MCF 10A (cell line): Measurements from ENCODE around the gene PSME3IP1. TPM values are rescaled to one million over a fixed set of nuclear protein-coding genes. Genes with fewer than 3 reads are reported as not detected.

Source experiments
- BruUV-seq: library from RNA; stranded (reverse); fragments of 400-500 nt; replicated peaks from 2 replicates; lab custom pipeline; 2021; lab: Mats Ljungman, UMichigan
- CTCF ChIA-PET: fragments of 300-600 bp; sonication (Branson Sonifier 250); formaldehyde crosslinking; extraction: SDS; loops from one replicate; lab custom pipeline; 2021; ENCODE audit warnings: antibody characterized with exemption, inconsistent platforms; lab: Yijun Ruan, JAX
- POLR2A ChIA-PET: fragments of 300-600, 350-650 bp; sonication (Branson Sonifier 250); formaldehyde crosslinking; extraction: SDS; loops from one replicate; lab custom pipeline; 2020; ENCODE audit warnings: antibody characterized with exemption, inconsistent platforms; lab: Yijun Ruan, JAX
- DNase-seq: peaks from one replicate; pipeline ENCODE4 v3.0.0-alpha.2; 2018; ENCODE audit not compliant: unreplicated experiment
- H3K27ac Mint-ChIP-seq: one replicate; pipeline ENCODE4 v1.8.0; 2022; ENCODE audit warnings: mild to moderate bottlenecking, low read depth, mixed read lengths; ENCODE audit not compliant: unreplicated experiment
- H3K27me3 Mint-ChIP-seq: one replicate; pipeline ENCODE4 v1.8.0; 2022; ENCODE audit warnings: mixed read lengths; ENCODE audit not compliant: insufficient read depth, unreplicated experiment
- H3K36me3 Mint-ChIP-seq: one replicate; pipeline ENCODE4 v1.8.0; 2022; ENCODE audit warnings: mild to moderate bottlenecking, moderate library complexity, mixed read lengths; ENCODE audit not compliant: insufficient read depth, unreplicated experiment
- H3K4me1 Mint-ChIP-seq: one replicate; pipeline ENCODE4 v1.8.0; 2022; ENCODE audit warnings: mixed read lengths; ENCODE audit not compliant: insufficient read depth, unreplicated experiment
- H3K4me3 Mint-ChIP-seq: one replicate; pipeline ENCODE4 v1.8.0; 2022; ENCODE audit warnings: mild to moderate bottlenecking, moderate library complexity, mixed read lengths; ENCODE audit not compliant: unreplicated experiment
- H3K9me3 Mint-ChIP-seq: one replicate; pipeline ENCODE4 v1.8.0; 2022; ENCODE audit warnings: mixed read lengths; ENCODE audit not compliant: unreplicated experiment
- intact Hi-C: fragments of 100-400 bp; cut with micrococcal nuclease; formaldehyde crosslinking; loops from 2 replicates; pipeline ENCODE4 v1.14.1; 2022
- total RNA-seq: library from RNA; stranded (reverse); gene quantifications from 2 replicates; pipeline ENCODE4 v1.2.3, GENCODE V29; 2022
- TF ChIP-seq, protein P1 (sequence below): fragments of 200-600 bp; IDR thresholded peaks from one replicate; pipeline ENCODE4 v1.8.0; 2022; ENCODE audit warnings: antibody characterized with exemption, mild to moderate bottlenecking; ENCODE audit not compliant: unreplicated experiment

The PSME3IP1 gene
- total RNA-seq, 1 experiment from 2014 or later = 107 TPM

DNA sequence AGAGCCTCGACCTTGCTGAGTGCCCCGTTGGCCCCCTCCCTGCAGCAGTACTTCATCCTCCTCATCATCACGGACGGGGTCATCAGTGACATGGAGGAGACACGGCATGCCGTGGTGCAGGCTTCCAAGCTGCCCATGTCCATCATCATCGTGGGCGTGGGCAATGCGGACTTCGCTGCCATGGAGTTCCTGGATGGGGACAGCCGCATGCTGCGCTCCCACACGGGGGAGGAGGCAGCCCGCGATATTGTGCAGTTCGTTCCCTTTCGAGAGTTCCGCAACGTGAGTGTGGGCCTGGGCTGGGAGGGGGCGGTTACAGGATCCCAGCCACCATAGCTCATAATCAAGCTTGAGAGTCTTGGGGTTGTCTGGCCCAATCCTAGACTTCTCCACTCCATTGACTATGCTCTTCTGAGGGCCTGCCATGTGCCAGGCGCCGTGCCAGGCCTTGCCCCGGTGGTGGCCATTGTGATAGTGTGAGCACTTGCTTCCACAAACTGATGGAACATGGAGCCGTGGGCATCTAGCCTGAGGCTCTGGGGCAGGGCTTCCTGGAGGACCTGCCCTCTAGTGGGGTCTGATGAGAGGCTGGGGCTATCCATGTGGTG, 39.7 kb downstream of the PSME3IP1 start:
- H3K4me3 Mint-ChIP-seq = no peak overlapping the region
- DNase-seq = no peak
- H3K9me3 Mint-ChIP-seq = no peaks in the 10 kb centered on the region
- ChIA-PET CTCF (interaction anchor here (1.8 kb wide), 1 partner anchor 62 kb away, joined by 10 read pairs; no protein-coding TSS in a partner anchor), POLR2A (no interaction called here)
- peaks cover 5% of the 10 kb centered on the region for H3K36me3 Mint-ChIP-seq
- TF ChIP-seq, protein P1, sequence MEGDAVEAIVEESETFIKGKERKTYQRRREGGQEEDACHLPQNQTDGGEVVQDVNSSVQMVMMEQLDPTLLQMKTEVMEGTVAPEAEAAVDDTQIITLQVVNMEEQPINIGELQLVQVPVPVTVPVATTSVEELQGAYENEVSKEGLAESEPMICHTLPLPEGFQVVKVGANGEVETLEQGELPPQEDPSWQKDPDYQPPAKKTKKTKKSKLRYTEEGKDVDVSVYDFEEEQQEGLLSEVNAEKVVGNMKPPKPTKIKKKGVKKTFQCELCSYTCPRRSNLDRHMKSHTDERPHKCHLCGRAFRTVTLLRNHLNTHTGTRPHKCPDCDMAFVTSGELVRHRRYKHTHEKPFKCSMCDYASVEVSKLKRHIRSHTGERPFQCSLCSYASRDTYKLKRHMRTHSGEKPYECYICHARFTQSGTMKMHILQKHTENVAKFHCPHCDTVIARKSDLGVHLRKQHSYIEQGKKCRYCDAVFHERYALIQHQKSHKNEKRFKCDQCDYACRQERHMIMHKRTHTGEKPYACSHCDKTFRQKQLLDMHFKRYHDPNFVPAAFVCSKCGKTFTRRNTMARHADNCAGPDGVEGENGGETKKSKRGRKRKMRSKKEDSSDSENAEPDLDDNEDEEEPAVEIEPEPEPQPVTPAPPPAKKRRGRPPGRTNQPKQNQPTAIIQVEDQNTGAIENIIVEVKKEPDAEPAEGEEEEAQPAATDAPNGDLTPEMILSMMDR = no peak
- peaks cover 9% of the 10 kb centered on the region for H3K4me1 Mint-ChIP-seq
- no peaks in the 10 kb centered on the region for H3K27me3 Mint-ChIP-seq
- intact Hi-C loops = no loop called here
- no peak overlapping the region for H3K27ac Mint-ChIP-seq
- no TSS peak for BruUV-seq

DNA sequence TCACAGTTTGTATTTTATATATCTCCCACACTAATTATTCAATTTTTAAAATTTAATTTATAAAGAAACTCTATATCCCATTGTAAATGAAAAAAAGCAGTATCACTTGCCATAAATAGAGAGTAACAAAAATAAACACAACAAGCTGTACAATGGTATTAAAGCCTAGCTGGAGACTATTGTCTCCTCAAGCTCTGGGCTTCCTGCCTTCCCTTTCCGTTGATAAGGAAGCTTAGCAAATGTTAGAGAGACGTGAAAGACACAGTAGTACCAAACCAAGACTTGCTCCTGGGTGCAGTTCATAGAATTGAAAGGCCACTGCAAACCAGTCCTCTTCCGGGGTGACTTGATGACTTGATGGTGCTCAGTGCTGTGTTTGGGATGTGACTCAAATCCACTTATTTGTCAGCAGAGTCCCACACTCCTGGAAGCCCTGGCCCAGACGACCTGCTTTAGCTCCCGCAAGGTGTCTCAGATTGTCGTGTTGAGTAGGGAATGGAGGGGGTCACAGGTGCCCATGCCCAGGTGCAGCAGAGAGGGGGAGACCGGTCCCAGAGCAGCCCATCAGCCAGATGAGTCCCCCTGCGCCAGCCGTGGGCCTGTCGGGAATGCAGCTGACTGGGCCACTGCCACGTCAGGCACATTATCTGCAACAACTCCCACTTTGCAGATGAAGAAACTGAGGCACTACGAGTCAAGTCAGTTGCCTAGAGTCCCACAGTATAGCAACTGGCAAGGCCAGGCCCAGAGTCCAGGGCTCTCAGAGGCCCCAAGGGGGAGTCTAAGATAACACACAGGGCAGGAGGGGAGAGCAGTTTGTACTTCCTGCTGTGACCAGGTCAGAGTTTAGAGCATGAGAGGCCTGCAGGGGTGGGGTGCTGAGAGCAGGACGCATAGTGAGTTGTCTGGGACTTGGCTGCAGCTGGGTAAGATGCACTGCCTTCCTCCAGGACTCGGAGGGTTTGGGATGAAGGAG, 40.5 kb downstream of the PSME3IP1 start:
- no peaks in the 10 kb centered on the region for H3K27me3 Mint-ChIP-seq
- H3K9me3 Mint-ChIP-seq = no peaks in the 10 kb centered on the region
- no peak overlapping the region for H3K4me3 Mint-ChIP-seq
- intact Hi-C loops = no loop called here
- ChIA-PET CTCF (interaction anchor here (1.8 kb wide), 1 partner anchor 61 kb away, joined by 10 read pairs; no protein-coding TSS in a partner anchor), POLR2A (interaction anchor here (0.6 to 1.5 kb wide), 3 partner anchors 9 to 18 kb away, joined by 3 read pairs; no protein-coding TSS in a partner anchor)
- peaks cover 9% of the 10 kb centered on the region for H3K4me1 Mint-ChIP-seq
- H3K36me3 Mint-ChIP-seq = peaks cover 5% of the 10 kb centered on the region
- no TSS peak for BruUV-seq
- H3K27ac Mint-ChIP-seq = no peak overlapping the region
- no peak for DNase-seq
- TF ChIP-seq, protein P1 = no peak

DNA sequence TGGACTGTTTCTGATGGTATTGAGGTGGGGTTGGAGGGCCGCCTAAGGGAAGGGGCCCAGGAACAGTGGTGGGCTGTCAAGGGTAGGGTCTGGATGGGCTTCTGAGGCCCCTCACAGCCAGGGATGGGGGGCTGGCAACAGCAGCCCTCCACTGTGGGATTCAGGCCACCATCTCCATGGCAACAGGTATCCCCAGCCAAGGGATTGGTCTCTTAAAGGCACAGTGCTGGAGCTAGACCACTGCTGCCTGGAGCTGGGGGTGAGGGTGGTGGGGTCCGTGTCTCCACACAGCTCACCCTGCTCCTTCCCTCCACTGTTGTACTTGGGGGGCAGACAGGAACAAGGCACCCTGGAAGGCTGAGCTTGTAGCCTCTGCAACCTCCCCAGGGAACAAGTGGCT, 41.8 kb downstream of the PSME3IP1 start:
- no peaks in the 10 kb centered on the region for H3K36me3 Mint-ChIP-seq

More for the DNA sequence above, 41.8 kb downstream of the PSME3IP1 start:
- H3K4me3 Mint-ChIP-seq = no peak overlapping the region
- CTCF ChIA-PET = interaction anchor here (0.7 to 1.8 kb wide), 2 partner anchors 60 to 236 kb away, joined by 3 to 10 read pairs; no protein-coding TSS in a partner anchor
- no TSS peak for BruUV-seq
- H3K9me3 Mint-ChIP-seq = no peaks in the 10 kb centered on the region
- POLR2A ChIA-PET = interaction anchor here (1.5 kb wide), 1 partner anchor 11 kb away, joined by 3 read pairs; no protein-coding TSS in a partner anchor
- TF ChIP-seq, protein P1 = no peak
- no peak overlapping the region for H3K27ac Mint-ChIP-seq
- H3K4me1 Mint-ChIP-seq = peaks cover 15% of the 10 kb centered on the region
- intact Hi-C loops = no loop called here
- no peak for DNase-seq
- no peaks in the 10 kb centered on the region for H3K27me3 Mint-ChIP-seq
